AG04450 (cell line): Measurements from ENCODE around the gene APLP2. TPM values are rescaled to one million over a fixed set of nuclear protein-coding genes. Genes with fewer than 3 reads are reported as not detected.

Source experiments
- CTCF ChIA-PET: fragments of 300-600, 350-600 bp; formaldehyde crosslinking; extraction: SDS; loops from one replicate; lab custom pipeline; 2022; ENCODE audit warnings: antibody characterized with exemption, inconsistent platforms; lab: Charles Lee
- POLR2A ChIA-PET: fragments of 350-600 bp; formaldehyde crosslinking; extraction: SDS; loops from one replicate; lab custom pipeline; 2021; ENCODE audit warnings: antibody characterized with exemption, inconsistent platforms; lab: Yijun Ruan, JAX
- DNase-seq: peaks from one replicate; pipeline ENCODE4 v3.0.0-alpha.2; 2011; ENCODE audit warnings: low read depth, low spot score
- H3K27ac ChIP-seq: one replicate; pipeline ENCODE4 v1.5.1; 2012; ENCODE audit warnings: low read depth, low read length, control low read depth
- H3K27me3 ChIP-seq: one replicate; pipeline ENCODE4 v1.6.0; 2012; ENCODE audit warnings: low read length; ENCODE audit not compliant: control insufficient read depth, insufficient read depth
- H3K4me3 ChIP-seq: 2 replicates; pipeline ENCODE4 v1.5.1; 2011; ENCODE audit warnings: mild to moderate bottlenecking, low read depth, low read length, control low read depth
- H3K9me3 ChIP-seq: 2 replicates; pipeline ENCODE4 v1.5.1; 2012; ENCODE audit warnings: low read length; ENCODE audit not compliant: control insufficient read depth, insufficient read depth
- polyA plus RNA-seq: library from polyadenylated mRNA; depleted of rRNA; stranded (reverse); fragments of >200 nt; gene quantifications from 2 replicates; pipeline ENCODE4 v1.2.3, GENCODE V29; 2011
- TF ChIP-seq, protein P1 (sequence below): IDR thresholded peaks from 2 replicates; pipeline ENCODE4 v1.5.1; 2011; ENCODE audit warnings: low read depth, low read length, control low read depth, inconsistent platforms

The APLP2 gene
- polyA plus RNA-seq, 1 experiment, result 273 TPM

GRCh38 chr11:130187096-130187495 lies 117.4 kb downstream of the APLP2 start:
- TF ChIP-seq, protein P1, sequence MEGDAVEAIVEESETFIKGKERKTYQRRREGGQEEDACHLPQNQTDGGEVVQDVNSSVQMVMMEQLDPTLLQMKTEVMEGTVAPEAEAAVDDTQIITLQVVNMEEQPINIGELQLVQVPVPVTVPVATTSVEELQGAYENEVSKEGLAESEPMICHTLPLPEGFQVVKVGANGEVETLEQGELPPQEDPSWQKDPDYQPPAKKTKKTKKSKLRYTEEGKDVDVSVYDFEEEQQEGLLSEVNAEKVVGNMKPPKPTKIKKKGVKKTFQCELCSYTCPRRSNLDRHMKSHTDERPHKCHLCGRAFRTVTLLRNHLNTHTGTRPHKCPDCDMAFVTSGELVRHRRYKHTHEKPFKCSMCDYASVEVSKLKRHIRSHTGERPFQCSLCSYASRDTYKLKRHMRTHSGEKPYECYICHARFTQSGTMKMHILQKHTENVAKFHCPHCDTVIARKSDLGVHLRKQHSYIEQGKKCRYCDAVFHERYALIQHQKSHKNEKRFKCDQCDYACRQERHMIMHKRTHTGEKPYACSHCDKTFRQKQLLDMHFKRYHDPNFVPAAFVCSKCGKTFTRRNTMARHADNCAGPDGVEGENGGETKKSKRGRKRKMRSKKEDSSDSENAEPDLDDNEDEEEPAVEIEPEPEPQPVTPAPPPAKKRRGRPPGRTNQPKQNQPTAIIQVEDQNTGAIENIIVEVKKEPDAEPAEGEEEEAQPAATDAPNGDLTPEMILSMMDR, result no peak
- ChIA-PET CTCF (no interaction called here), POLR2A (no interaction called here)
- no peak overlapping the region for H3K4me3 ChIP-seq
- no peaks in the 10 kb centered on the region; the same call in 1 of the 2 replicates for H3K9me3 ChIP-seq
- no peak for DNase-seq
- peaks cover 38% of the 10 kb centered on the region for H3K27me3 ChIP-seq
- H3K27ac ChIP-seq, result no peak overlapping the region

DNA sequence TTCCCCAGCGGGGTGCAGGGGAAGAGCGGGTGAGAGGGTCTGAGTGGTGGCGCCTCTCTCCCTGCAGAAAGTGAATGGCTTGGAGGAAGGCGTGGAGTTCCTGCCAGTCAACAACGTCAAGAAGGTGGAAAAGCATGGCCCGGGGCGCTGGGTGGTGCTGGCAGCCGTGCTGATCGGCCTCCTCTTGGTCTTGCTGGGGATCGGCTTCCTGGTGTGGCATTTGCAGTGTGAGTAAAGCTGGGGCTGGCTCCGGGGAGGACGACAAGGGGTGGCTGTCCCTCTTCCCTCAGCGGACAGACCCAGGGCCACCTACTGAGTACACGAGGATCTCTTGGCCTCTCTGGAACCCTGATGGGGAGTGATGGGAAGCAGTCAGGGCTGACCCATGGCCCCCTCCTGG lies 118.4 kb downstream of the APLP2 start:
- DNase-seq, result no peak
- CTCF ChIA-PET, result no interaction called here
- TF ChIP-seq, protein P1, result no peak
- H3K9me3 ChIP-seq, result no peaks in the 10 kb centered on the region; the same call in 1 of the 2 replicates
- H3K27me3 ChIP-seq, result peaks cover 38% of the 10 kb centered on the region
- POLR2A ChIA-PET, result no interaction called here
- no peak overlapping the region for H3K27ac ChIP-seq
- no peak overlapping the region for H3K4me3 ChIP-seq

DNA sequence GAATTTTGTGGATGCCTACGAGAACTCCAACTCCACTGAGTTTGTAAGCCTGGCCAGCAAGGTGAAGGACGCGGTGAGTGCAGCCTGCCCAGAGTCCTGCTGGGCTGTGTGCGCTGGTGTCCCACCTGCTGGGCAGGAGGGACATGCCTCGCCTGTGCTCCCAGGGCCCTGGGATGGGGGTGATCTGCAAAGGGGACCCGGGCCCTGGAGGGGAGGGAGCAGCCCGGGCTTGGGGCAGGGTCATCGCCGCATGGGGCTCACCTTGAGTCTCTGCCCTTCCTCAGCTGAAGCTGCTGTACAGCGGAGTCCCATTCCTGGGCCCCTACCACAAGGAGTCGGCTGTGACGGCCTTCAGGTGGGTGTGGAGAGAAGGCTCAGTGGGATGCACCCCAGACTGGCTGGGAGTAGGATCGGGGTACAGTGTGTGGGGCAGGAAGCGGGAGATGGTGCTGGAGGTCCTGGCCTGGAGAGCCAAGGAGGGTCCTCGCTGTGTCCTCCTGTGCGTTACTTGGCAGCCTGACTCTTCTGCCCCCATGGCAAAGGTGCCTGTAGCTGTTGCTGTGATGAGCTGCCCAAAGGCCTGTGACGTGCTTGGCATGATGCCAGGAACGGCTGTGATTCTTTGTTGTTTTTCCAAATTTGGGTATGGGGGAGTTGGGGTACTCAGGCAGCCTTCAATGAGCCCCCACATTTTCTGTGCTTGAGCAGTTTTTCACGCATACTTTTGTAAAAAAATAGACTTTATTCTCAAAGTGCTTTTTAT lies 119.1 kb downstream of the APLP2 start:
- ChIA-PET POLR2A (no interaction called here), CTCF (no interaction called here)
- TF ChIP-seq, protein P1, result no peak
- H3K27me3 ChIP-seq, result peaks cover 38% of the 10 kb centered on the region
- no peak overlapping the region for H3K4me3 ChIP-seq
- no peak overlapping the region for H3K27ac ChIP-seq
- H3K9me3 ChIP-seq, result no peaks in the 10 kb centered on the region; the same call in 1 of the 2 replicates
- no peak for DNase-seq

- DNase-seq, result no peak
- H3K9me3 ChIP-seq, result no peaks in the 10 kb centered on the region; the same call in 1 of the 2 replicates
- CTCF ChIA-PET, result no interaction called here
These were observed 120.0 kb downstream of the APLP2 start for GRCh38 chr11:130189492-130190210.

More at GRCh38 chr11:130189492-130190210, 120.0 kb downstream of the APLP2 start:
- POLR2A ChIA-PET, result no interaction called here
- TF ChIP-seq, protein P1, result no peak
- Histone ChIP-seq H3K4me3 (no peak overlapping the region), H3K27ac (no peak overlapping the region), H3K27me3 (peaks cover 39% of the 10 kb centered on the region)
